Stimulated activated CD4-positive, alpha-beta T cell treated with anti-CD3 and anti-CD28 coated beads, TNF-alpha, amount 100 ng/mL, for 1 hour (primary cell): ENCODE results near the gene PCSK1.
"Not testable (repeated sequence)": the region's sequence is repeated elsewhere in the genome, so short reads cannot be mapped to it uniquely, and the experiment has no call there.

Experiments
- DNase-seq, 3 donors: peaks; one replicate each; pipeline ENCODE4 v3.0.0-alpha.2; 2020; ENCODE audit warnings: low read depth in 3 of 3, low spot score in 1 of 3

Gene PCSK1

DNA sequence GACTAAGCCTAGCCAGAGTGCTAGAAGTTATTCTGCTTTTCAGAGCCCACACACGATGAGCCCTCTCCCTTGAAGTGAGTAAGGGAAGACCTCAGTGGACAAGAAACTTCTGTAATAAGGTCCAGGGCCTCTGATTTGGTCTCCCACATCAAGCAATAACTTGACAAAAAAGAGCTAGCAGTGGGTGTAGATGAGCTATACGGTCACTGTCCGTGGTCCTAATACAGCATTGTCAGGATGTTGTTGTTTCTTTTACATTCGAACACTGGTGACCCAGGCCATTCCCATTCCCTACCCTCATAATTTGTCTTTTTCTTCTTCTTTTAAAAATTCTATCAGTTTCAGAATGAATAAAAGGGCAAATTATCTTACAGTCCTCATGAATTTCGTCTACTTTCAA is 5.2 kb downstream of the PCSK1 start:
- DNase-seq = no peak

DNA sequence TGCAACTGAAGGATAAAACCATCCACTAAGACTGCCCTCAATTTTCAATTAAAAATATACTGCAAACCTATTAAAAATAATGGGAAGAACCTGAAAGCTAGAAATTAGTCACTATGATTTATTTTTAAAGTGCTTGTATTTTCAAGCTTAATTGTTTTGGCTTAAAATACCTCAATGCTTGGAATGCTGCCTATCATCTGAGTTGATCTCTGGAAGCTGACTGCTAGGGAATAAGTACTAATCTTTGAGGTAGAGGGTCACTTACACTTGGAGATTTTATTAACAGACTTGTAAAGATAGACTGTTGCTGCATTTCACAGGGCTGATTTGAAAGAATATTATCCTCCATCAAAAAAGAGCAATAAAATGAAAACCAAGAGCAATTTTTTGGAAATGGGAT is 6.2 kb downstream of the PCSK1 start:
- DNase-seq = no peak

DNA sequence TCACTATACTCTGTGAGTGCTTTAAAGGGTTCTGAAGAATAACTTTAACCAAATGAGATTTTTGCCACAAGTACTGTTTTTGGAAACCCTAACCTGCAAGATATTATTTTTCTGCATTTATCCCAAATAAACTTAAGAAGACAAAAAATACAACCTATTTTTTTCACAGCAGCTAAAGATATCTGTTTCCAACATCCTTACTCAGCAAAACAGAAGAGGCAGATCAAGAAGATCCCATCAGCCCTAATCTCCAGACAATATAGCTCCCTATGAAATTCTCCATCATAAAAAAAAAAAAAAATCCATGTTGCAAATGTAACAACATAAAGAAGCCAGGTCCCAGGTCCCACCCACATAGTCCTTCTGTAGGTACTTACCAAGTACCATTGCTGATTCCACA is 7.6 kb downstream of the PCSK1 start:
- no peak for DNase-seq

DNA sequence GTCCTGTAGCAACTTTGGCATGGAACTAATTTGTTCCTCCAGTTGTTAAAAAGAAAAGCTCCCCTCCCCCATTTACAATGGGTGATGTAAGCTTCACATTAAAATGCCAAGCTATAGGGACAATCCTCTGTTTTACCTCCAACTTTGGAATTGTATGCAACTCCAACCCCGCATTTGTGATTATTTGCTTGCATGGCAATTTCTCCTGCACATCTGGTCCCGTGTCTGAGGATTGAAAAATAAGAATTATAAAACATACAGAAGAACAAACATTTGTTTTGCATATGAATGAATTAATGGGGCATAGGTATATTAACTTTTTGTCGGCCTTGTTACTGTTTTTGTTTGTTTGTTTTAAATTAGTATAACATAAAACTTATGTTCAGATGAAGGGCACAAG is 17.2 kb downstream of the PCSK1 start:
- DNase-seq = no peak

DNA sequence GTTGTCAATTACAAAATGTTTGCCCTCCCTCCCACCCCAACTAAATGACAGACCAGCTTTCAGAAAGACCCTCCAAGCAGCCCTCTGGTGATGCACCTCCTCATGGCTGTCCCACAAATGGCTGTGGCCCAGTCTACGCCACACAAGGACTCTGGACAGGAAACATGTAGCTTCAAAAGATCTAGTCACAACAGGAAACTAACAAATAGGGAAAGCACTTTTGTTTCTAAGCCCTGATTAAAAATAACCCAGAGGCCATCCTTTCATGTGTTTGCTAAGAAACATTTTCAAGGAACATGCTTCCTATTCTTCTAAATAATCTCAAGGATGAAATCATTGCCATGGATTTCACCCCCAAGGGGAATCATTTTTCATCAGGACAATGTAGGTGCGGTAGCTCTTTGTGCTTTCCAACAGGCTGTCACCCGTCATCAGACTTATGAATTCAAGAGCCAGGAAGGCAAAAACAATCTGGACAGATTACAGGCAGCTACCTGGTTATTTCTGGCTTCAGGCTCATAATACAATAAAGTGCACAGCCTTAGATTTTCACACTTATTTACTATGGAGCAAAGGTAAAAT is 20.1 kb downstream of the PCSK1 start:
- DNase-seq = no peak

DNA sequence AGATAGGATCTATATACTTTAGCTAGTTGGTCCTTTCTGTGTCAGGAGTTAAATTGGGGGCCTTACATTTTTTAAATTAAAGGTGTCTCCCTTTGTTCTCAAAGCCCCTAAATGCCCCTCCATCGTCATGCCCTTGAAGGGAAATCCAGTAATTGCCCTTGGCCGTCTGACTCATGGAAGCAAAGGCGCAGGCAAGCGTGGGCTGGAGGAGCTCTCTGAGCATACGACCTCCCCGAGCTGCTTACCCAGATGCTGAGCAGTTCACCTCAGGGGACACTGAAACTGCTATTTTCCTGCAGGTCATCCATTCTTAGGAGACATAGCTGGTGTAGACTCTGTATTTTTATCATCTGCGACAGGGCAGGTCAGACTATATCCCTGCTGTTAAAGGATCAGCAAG is 23.0 kb downstream of the PCSK1 start:
- no peak for DNase-seq

DNA sequence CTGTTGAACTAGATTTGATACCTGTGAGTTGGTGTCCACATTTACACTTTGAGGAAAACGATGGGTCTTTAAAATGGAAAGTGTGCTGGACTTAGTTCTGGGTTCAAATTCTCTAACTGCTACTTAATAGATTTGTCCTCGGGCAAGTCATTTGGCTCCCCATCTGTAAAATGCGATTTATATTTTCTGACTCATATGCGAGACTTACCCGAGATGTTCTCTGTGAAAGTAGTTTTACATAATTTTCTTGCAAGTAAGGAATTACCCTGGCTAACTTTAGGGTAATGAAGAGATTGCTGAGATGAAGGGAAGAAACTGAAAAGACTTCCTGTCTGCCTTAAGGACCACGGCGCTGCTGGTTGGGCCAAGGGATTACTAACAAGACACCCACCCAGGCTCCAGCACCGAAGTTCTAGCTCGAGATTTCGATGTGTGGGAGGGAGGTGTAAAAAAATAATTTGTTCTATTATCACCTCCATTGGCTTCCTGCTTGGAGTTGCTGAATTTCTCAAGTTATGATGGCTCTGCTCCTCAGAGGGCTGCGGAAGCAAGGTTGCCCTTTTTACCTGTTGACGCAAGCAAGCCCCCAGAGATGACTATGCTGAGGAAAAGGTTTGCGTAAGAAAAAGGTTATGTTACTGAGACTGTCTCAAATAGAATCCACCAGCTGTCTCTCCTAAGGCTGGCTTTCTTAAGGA is 24.1 kb downstream of the PCSK1 start:
- no peak for DNase-seq

DNA sequence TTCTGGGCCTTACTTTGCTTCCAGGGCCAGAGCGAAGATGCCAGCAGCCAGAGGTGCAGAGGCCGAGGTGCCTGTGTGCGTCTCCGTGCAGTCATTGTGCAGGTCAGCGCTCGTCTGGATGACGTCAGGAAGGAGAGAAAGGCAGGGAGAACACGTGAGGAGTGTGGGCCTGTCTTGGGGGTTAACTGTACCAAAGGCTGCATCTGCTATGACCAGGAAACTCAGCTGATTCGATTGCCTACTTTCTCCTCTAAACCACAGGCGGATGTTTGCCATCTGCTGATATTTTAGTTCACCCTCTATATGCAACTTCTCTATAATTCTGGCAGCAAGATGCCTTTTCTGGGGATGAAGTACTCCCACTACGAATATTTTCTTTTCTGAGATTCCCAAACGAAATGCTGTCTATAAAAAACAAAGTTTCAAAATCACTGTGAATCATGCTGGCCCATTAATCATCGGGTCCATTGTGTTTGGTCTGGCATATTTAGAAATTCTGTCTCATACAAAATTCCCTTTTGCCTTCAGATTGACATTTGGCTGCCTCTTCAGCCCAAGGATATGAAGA is 24.8 kb downstream of the PCSK1 start:
- DNase-seq = no peak

DNA sequence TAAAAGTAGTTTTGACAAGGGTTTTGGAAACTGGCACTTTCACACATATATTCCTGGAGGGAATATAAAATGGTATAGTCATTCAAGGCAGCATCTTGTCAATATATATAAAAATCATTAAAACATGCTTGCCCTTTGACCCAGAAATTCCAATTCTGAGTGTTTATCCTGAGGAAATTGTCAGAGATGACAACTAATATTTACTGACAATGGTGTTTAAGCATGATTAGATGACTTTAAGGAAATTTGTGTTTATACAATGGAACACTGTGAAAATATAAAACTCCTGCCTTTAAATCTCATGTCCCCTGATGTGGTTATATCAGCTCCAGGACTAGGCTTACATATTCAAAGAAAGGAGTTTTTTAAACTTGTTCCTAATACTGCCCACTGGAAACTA is 25.6 kb downstream of the PCSK1 start:
- no peak for DNase-seq

DNA sequence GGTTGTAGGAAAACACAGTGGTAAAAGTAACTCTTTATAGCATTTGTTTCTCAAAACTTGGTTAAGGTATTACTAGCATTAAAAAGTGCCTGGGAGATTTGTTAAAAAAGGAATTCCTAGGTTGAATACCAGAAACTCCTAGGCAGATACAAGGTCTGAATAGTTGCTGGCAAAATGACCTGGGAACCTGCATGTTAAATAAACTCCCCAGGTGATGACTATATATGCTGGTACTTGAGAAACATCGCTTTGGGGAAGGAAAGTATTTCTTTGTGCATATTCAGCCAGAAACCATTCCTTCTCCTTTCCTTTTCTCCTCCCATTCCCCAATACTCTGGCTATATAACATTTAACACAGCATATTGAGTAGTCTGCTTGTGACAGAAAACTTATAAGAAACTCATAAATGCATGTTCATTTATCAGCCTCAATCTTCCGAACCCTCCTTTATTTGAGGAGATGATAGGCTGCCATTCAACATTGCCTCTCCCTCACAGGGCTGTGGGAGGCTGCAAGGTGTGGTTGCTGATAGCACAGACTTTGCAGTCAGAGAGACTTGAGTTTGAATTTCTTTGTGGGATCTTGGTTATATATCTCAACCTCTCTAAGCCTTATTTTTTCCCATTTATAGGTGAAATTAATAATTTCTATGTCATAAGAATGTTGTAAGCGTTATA is 28.7 kb downstream of the PCSK1 start:
- DNase-seq = no peak

DNA sequence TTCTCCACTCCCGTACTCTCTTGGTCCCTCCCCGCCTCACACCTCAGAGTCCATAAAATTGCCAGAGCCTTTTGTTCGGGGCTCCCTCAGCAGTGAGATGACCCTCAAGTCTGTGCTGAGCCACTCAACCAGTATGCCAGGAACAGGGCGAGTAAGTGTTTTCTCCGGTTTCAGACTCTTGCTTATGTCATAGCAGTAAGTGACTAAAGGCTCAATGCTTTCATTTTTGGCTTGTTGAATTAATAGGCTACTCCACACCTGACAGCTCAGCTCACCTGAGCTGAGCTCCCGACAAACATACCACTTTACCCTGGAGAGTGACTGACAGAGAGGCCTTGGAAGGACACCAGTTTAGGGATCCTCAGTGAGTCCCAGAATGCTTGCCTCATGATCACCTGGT is 30.5 kb downstream of the PCSK1 start:
- DNase-seq = no peak

DNA sequence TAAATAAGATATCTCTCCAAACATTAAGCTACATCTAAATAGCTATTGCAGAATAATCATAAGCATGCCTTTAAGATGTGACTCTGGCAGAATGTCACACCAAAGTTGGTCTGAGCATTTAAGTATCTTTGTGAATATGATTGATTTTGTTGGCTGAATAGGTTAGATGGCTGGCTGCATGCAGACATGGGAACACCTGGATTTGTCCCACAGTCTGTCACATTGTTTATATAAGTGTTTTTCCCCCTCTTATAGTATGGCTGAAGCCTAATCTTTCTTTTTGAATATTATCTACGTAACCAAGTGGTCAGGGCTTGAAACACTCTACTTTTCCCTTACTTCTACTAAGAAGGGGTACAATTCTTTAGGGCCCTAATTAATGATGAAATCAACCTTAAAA is 36.2 kb downstream of the PCSK1 start:
- no peak for DNase-seq

DNA sequence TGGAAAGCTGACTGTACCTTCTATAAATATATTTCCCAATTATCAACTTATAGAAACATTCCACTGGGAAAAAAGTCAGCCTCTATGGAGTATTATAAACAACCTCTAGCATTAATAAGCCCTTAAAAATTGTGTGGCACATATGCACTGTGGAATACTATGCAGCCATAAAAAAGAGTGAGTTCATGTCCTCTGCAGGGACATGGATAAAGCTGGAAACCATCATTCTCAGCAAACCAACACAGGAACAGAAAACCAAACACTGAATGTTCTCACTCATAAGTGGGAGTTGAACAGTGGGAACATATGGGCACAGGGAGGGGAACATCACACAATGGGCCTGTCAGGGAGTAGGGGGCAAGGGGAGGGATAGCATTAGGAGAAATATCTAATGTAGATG is 37.8 kb downstream of the PCSK1 start:
- DNase-seq = not testable (repeated sequence)

DNA sequence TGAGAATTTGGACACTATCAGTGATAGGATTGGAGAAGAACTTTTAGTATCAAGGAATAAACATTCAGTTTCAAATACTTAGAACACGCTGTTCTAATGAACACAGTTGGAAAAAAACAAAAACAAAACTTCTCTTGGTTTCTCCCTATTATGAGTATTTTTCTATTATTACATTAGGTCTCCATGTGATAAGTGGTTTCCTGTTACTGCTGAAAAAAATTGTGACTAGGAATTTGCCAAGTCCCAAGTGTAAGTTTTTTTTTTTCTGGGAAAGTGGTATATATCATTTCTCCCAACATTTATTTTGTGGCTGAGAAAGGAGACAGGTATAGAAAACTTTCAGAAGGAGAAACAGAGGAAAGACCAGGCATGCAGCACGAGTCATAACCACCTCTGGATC is 41.1 kb downstream of the PCSK1 start:
- DNase-seq = no peak

DNA sequence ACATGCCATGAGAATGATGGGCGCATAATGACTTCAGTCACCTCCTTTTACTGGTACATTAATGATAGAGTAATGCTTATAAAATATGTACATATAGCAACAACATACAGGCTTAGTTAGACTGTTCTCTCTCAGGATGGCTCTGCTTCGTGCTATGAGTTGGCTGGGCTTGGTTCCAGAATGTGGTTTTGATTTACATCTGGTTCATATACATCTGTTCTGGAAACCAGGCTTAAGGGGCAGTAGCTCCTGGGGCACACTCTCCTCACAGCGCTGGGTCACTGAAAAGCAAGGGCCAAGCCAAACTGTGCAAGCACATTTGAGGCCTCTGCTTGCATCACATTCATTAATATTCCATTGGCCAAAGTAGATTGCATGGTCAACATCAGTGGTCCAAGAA is 44.9 kb downstream of the PCSK1 start:
- no peak for DNase-seq

DNA sequence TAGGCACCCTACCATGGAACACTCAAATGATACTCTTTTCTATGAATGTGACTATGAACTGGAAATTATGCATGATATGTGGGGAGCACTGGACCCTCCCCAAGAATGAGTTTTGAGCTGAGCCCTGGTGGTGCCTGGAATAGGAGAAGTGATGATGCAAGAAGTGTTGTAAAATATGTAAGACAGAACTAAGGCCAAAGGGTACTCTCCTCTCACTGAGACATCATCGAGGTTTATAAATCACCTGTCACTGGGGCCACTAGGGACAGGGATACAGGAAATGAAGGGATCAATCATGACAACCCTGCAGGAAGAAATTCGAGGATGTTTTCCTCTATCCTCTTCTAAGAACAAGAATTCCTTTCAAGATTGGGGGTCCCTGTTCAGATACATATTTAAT is 45.4 kb downstream of the PCSK1 start:
- DNase-seq = no peak

DNA sequence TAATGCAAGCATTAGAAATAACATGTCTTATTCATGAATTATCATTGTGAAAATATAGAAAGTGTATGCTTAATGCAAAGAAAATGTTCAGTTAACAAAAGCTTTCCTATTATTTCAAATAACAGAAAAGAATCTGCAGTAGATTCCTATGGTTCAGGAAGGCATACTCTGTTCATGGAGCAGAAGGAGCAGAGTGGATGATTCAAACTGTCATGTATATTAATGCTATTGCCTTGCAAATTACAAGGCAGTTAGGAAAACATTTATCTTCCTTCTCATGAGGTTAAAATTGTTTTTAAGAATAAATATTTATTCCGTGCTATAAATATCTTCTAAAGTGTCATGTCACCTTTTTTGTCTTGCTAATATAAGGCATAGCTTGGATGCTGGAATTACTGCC is 47.5 kb downstream of the PCSK1 start:
- DNase-seq = no peak

DNA sequence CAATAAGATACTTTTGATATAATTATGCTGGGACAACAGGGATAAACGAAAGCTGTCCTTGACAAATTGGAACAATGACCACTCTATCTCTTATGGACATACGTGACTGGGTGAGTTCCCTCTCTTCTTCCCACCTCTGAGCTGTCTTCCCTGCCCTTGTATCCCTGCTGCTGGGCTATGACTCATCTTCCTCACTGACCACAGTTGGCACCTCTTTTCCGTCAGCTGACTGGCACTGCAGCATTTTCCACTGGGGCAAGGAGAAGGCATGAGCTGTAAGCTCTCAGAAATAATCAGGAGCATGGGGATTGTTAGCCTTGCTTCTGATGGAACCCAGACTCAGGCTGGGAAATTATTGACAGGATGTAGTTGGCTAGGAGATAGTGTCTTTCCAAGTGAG is 48.7 kb downstream of the PCSK1 start:
- no peak for DNase-seq

DNA sequence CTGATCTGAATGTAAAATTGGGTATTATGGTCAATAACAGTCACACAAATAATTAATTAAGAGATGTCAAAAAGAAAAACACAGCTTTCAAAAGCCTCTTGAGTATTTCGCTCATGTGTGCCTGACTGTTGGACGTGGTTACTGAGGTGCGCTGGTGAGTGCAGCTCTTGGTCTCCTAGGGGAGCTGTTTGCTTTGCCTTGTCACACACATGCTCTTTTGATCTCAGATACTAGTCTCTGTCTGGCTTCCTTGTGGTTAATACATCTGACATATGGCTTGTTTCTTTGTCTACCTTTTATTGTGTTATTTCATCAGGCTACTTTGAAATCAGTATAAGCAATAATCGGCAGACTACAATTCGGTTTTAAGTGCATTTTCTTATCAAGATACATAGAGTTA is 51.5 kb downstream of the PCSK1 start:
- DNase-seq = no peak

DNA sequence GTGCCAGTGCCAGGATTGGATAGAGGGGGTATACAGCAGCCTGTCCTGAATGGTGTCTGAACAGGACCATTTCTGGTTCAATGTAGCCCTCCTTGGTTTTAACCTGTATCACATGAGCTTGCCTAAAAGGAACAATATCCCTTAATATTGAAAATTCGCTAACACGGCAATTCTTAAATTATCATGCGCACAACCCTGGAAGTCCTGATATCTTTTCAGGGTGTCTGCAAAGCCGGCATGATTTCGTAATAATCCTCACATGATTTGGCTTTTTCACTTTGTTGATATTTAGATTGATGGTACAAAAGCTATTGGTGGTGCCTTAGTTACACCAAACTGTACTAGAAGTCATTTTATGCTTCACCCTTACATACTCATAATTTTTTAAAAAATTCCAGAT is 53.2 kb downstream of the PCSK1 start:
- DNase-seq = no peak

DNA sequence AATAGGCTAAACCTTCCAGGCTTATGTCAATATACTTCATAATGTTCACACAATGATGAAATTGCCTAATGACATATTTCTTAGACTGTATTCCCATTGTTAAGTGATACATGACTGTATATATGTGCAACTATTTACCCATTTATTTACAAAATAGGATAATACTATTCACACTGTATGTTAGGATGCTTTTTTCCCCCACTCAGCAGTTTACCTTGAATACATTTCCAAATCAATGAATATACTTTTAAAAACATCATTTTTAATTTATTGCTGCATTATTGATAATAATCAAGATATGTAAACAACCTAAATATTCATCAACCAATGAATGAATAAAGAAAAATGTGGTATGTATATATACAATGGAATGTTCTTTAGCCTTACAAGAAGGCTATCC is 55.5 kb downstream of the PCSK1 start:
- no peak for DNase-seq

DNA sequence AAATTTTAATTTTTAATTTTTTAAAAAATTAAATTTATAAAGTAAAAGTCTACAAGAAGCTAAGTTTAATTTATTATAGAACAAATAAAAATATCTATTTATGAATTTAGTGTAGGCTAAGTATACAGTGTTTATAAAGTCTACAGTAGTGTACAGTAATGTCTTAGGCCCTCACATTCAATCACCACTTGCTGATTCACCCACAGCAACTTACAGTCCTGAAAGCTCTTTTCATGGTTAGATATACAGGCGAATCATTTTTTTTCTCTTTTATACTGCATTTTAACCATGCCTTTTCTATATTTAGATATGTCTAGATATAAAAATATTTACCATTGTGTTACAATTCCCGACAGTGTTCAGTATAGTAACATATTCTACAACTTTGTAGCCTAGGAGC is 55.9 kb downstream of the PCSK1 start:
- DNase-seq = no peak

DNA sequence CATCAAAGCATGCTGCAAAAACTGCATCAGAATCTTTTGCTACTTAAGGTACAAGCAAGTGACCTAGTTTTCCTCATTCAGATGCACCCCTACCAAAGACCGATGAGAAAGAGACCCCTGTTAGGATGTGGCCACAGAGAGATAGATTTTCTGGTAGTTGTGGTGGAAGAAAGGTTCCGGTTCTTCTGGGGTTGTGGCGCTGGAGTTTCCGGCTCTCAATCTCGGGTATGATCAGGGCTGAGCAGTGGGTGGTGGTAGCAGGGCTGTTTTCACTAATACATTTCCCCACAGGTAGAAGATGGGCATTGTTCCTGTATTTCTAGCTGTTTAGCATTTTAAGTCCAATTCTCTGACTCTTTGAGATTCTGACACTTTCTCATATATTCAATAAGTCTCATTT is 58.4 kb downstream of the PCSK1 start:
- no peak for DNase-seq
